NB4 (cell line): Measurements from ENCODE around the gene STX19.

Experiments
- TF ChIP-seq, protein P1 (sequence below): IDR thresholded peaks from one replicate; pipeline ENCODE4 v1.5.1; 2012; ENCODE audit warnings: low read depth, low read length
- TF ChIP-seq, protein P2 (sequence below): IDR thresholded peaks from 2 replicates; pipeline ENCODE4 v1.6.1; 2011; ENCODE audit warnings: low read depth, low read length

DNA sequence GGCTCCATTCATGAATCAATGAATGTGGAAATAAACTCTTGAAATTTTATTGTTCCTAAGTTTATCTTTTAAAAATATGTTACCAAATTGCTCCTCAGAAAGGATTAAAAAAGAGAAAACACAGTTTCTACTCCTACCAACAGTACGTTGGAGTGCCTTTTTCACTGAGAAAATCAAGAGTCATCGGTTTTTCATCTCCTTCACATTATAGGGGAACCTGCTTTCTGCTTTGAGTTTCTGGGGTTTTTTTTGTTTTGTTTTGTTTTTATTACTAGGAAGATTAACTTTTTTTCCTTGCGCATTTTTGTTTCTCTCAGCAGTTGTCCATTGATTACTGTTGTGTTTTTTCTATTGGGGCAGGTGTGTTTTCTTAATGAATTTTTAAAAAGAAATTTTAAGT, 45.0 kb downstream of the STX19 start:
- TF ChIP-seq, protein P1, sequence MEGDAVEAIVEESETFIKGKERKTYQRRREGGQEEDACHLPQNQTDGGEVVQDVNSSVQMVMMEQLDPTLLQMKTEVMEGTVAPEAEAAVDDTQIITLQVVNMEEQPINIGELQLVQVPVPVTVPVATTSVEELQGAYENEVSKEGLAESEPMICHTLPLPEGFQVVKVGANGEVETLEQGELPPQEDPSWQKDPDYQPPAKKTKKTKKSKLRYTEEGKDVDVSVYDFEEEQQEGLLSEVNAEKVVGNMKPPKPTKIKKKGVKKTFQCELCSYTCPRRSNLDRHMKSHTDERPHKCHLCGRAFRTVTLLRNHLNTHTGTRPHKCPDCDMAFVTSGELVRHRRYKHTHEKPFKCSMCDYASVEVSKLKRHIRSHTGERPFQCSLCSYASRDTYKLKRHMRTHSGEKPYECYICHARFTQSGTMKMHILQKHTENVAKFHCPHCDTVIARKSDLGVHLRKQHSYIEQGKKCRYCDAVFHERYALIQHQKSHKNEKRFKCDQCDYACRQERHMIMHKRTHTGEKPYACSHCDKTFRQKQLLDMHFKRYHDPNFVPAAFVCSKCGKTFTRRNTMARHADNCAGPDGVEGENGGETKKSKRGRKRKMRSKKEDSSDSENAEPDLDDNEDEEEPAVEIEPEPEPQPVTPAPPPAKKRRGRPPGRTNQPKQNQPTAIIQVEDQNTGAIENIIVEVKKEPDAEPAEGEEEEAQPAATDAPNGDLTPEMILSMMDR: no peak
- TF ChIP-seq, protein P2, sequence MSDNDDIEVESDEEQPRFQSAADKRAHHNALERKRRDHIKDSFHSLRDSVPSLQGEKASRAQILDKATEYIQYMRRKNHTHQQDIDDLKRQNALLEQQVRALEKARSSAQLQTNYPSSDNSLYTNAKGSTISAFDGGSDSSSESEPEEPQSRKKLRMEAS: no peak
